SK-MEL-5 (cell line): ENCODE data around the gene SLC6A17. TPM values are rescaled to one million over a fixed set of nuclear protein-coding genes. Genes with fewer than 3 reads are reported as not detected.
A peak's percentile ranks its signal among the peaks of the same experiment; 100 is the strongest.

Experiments
- DNase-seq: peaks from one replicate; pipeline ENCODE4 v3.0.0-alpha.2; 2016; ENCODE audit warnings: low read depth, low spot score
- in situ Hi-C: cut with HindIII; loops from 2 replicates; pipeline ENCODE4 v1.10.0; 2016; ENCODE audit warnings: low sequenced_read_pairs, high pct_unique_total_duplicates, low pct_unique_long_range_greater_than_20kb
- total RNA-seq: library from RNA; depleted of rRNA; stranded (reverse); fragments of >200 nt; shearing (Covaris generic); gene quantifications from 2 replicates; pipeline ENCODE4 v1.2.3, GENCODE V29; 2014

SLC6A17 gene
- total RNA-seq, 1 experiment from 2014 or later: 5.7 TPM

DNA sequence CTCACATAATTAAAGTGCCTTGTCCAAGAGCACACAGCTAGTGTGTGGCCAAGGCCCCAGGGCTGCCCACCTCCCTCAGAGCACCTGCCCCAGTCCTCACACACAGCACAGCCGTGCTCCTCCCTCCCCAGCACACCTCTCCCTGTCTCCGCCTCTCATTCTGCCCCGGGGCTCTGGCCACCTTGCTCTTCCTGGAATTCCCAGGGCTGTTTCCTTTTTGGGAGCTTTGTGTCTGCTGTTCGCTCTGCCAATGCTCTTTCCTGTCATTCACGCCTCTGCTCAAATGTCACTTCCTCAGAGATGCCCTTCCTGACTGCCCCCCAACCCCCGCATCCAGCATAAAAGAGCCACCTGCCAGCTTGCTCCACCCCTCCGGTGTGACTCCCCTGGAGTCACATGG is 13.3 kb downstream of the SLC6A17 start:
- no peak for DNase-seq
- in situ Hi-C loops: no loop called here

DNA sequence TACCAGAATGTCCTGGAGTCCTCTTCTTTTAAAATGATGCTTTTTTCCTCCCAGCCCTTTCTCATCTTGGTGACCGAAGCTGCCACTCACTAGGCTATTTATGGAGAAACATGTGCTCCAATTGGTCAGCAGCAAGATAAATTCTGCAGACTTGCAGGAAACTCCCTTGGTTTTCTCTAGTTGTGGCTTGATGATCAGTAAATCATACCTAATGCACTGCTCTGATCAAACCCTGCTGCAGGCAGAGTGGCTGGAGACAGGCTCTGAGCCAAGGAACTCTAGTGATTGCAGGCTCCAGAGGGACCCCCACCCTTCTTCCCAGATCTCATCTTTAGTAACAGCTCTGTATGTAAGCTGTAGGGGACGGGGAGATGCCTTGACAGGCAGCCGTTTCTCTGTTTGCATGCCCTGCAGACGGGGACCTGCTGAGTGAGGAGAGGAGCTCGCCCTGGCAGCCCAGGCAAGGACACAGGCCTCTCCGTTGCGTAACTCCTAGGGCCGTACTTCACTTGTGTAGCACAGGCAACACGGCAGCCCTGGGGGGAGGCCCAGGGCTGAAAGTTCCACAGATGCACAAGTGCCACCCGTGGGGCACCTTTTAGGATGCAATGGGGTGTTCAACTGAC is 14.5 kb downstream of the SLC6A17 start:
- no peak for DNase-seq
- in situ Hi-C loops: no loop called here

DNA sequence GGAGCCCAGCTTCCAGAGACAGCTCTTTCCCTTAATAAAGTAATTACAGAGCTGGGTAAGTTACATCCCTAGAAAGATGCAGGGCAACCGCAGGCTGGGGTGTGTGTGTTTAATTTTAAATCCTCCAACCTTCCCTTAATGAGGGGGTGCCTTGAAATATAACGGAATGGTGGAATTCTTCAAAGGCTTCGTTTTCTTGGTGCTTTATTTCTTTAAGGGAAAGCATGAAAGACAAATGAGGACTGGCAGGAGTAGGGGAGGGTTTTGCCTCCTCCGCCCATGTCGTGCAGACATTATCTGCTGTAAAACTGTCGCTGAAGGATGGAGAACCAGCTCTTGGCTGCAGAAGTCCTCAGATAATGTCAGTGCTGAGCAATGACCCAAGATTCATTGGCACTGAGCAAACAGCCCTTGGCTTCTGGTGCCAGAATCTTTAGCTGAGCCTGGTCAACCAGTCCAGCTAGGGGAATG is 15.5 kb downstream of the SLC6A17 start:
- DNase-seq: no peak
- in situ Hi-C loops: no loop called here

DNA sequence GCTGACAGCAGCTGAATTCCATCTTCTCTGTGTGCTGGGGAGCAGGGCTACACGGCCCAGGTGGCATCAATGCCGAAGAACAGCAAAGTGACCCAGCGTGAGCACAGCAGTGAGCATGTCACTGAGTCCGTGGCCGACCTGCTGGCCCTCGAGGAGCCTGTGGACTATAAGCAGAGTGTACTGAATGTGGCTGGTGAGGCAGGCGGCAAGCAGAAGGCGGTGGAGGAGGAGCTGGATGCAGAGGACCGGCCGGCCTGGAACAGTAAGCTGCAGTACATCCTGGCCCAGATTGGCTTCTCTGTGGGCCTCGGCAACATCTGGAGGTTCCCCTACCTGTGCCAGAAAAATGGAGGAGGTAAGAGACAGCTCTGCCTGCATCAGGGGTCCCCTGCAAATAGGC is 16.6 kb downstream of the SLC6A17 start:
- in situ Hi-C loops: no loop called here
- DNase-seq: no peak

DNA sequence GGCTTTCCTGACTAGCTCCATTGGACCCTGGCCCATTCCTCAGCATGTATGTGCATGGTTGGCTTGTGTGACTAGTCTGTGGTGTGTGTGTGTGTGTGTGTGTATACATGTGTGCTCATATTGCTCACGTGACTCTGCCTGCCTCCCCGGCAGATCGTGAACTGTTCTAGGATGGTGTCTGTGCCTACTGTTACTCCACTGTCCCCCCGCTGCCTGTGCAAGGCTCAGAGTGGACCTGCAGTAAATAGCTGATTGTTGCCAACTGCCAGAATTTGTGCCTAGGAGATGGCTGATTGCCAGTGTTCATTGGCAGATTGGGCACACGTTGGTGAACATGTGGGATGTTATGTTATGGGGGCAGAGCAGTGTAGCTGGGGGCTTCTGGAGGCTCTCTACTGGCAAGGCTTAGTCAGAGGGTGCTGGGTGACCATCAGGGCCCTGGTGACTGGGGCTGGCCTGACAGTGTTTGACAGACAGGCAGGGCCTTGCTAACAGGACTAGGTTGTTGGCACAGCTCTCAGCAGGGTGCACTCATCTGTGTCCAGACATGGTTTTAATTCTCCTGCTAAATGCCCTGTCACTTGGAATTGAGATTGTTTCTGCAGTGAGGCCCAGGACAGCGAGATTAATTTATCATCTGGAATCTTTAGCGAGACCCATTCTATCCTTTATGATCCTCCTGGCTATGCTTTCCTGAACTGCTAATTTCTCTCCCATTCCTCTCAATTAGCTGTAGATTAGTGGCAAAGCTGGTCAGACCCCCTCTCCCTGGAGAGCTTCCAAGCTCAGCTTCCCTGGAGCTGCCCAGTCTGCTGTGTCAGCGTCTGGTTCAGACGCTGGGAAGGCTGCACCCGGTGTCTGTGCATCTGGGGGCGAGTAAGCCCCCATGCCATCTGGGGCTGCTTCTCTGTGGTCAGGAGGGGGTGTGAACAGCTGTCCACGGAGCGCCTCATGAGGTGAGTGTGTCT is 20.8 kb downstream of the SLC6A17 start:
- no peak for DNase-seq
- in situ Hi-C loops: no loop called here

DNA sequence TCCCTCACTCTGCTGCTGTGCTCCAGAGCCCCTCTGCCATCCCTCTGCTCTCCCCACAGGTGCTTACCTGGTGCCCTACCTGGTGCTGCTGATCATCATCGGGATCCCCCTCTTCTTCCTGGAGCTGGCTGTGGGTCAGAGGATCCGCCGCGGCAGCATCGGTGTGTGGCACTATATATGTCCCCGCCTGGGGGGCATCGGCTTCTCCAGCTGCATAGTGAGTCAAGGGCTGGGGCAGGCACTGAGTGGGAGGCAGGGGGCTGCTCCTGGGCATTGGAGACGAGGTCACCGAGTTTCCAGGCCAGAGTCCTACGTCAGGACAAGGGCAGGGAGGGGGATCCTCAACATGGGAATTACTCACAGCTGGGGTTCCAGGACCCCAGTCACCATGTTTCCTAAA is 21.7 kb downstream of the SLC6A17 start:
- no peak for DNase-seq
- in situ Hi-C loops: no loop called here

DNA sequence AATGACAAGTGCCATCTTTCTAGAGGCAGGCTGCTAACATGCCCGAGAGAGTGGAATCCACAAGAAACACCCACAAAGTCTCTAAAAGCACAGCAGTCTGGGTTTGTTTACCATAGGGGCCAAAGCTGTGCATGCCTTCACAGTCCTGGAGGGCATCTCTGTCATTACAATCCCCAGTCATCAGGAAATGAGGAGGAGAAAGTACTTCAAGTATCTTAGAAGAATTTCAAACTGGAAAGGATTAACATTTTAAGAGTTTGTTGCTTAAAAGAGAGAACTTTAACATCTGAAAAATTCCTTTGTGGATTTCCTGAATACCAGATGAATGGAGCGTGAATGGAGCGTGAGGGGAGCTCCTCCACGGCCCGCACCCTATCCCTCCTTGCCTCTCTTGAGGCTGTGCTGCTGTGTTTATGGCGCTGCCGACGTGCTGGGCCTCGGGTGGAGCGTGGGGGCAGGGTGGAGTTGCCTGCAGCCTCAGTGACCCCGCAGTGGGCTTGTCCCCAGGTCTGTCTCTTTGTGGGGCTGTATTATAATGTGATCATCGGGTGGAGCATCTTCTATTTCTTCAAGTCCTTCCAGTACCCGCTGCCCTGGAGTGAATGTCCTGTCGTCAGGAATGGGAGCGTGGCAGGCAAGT is 23.3 kb downstream of the SLC6A17 start:
- DNase-seq: no peak
- in situ Hi-C loops: no loop called here

DNA sequence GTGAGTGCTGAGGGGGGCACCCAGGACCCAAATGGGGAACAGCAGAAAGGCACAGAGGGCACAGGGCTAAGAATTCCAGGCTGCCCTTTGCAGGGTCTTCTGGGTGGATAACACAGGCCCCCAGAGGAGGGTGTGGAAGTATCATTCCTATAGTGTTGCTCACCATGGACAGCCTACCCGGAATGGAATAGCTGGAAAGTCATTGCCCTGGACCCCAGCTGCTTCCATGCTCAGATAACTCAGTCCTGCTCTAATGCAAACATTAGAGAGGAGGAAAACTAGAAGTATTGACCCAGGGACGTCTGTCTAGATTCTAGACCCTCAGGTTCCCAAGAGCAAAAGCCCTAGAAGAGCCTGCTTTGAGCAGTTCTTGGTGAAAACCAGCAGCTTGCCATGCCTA is 24.7 kb downstream of the SLC6A17 start:
- DNase-seq: no peak
- in situ Hi-C loops: no loop called here

DNA sequence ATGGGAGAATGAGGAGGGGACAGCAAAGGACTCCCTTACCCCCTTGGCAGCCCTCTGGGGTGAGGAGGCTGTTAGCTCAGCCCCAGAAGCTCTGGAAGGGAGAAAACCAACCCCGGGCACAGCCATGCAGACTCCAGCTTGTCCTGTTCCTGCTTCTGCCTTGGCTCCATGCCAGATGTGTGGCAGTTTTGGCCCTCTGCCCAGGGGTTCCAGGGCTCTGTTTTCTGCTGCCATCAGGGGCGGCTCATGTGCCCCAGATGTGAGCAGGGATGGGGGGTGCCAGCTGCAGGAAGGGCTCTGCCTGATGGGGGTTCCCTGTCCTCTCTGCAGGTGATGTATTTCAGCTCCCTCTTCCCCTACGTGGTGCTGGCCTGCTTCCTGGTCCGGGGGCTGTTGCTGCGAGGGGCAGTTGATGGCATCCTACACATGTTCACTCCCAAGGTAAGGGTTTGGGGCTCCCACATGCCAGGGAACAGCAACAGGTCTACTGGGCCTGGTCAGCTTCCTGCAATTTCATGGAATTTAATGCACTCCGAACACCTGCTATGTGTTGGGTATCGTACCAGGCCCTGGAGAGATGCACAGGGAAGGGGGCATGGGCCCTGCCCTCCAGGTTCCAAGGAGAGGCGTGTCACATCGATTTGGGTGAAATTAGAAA is 26.1 kb downstream of the SLC6A17 start:
- no peak for DNase-seq
- in situ Hi-C loops: no loop called here

DNA sequence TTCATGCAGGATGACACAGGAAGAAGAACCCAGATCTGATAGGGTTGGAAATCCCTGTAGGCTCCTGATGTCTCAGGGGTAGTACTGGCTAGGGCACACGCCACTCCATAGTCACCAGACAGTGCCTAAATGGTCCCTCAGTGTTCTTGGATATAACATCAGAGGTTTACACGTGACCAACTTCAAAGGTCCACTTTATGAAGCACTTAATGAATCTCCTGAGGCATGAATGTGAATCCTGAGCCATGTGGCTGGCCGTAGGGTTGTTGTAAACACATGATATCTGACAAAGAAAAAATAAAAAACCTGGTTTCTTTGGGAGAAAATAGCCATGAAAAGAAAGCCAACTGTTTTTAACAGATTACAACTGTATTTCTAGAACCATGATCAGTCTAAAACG is 27.5 kb downstream of the SLC6A17 start:
- DNase-seq: peak; percentile 80

DNA sequence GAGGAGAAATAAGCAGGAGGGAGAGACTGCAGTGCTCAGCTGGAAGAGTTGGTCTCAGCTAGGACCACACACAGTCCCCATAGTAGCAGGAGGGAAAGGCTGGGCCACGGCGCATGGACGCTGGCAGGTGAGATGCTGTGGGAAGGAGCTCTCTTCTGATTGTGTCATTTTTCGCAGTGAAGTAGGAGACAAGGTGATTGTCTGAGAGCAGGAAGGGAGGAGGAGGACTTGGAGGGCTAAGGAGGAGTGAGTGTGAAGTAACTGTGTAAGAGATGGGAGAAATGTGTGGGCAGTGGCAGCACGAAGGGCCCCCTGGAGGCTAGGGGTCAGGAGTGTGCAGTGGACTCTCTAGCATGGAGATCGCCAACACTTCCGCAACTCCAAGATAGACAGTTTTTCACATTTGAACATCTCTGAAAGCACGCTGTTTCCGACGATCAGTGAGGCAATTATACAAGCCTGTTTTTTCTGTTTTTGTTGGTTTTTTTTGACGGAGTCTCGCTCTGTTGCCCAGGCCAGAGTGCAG is 33.4 kb downstream of the SLC6A17 start:
- DNase-seq: no peak
- in situ Hi-C loops: no loop called here

More for the DNA sequence above, 27.5 kb downstream of the SLC6A17 start:
- in situ Hi-C loops: no loop called here

DNA sequence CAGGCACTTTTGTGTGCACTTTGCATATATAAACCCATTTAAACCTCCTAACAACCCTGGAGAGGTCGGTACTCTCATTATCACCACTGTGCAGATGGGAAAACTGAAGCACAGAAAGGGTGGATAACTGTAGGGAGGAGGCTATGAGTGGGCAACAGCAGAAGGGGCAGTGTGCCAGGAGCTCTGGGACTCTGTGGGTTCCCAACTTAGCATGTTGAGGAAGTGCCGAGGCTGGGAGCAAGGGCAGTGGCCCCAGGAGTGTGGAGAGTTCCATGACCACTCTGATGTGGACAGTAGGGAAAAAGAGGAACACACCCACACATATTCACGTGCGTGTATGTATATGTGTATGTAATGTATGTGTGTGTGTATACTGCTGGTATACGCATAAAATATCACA is 34.2 kb downstream of the SLC6A17 start:
- DNase-seq: no peak
- in situ Hi-C loops: no loop called here

DNA sequence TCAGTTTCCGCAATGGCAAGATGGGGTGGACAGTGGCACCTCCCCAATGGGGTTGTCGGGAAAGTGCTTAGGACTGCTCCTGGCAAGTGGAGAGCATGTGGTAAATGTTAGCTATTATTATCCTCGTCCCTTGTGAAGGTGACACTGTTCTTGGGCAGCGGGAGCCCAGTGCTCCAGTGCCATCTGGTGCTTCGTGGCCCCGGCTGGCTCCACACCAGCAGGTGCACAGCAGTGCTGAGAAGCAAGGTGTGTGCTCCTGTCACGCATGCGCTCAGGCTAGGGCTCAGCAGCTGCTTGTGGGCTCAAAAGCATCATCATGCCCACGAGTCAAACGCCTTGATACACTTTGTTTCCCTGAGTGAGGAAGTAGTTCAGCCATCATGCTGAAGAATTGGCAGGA is 34.9 kb downstream of the SLC6A17 start:
- in situ Hi-C loops: no loop called here

DNA sequence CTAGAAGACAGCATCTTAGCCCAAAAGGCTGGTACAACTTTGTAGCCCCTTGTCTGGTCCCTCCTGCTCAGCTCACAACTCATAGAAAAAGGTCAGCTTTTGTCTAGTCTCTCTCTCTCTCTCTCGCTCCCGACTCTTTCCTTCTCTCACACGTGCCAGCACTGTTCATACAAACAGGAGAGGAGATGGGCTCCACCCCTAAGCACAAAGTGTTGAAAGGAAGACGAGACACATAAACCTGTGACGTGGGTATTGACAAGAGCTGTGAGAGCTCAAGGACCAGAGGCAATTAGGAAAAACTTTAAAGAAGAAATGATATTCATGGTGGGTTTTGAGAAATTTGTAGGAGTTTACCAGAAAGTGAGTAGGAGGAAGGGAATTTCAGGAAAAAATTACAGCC is 36.3 kb downstream of the SLC6A17 start:
- no peak for DNase-seq
- in situ Hi-C loops: no loop called here

More for the DNA sequence above, 34.9 kb downstream of the SLC6A17 start:
- DNase-seq: no peak

DNA sequence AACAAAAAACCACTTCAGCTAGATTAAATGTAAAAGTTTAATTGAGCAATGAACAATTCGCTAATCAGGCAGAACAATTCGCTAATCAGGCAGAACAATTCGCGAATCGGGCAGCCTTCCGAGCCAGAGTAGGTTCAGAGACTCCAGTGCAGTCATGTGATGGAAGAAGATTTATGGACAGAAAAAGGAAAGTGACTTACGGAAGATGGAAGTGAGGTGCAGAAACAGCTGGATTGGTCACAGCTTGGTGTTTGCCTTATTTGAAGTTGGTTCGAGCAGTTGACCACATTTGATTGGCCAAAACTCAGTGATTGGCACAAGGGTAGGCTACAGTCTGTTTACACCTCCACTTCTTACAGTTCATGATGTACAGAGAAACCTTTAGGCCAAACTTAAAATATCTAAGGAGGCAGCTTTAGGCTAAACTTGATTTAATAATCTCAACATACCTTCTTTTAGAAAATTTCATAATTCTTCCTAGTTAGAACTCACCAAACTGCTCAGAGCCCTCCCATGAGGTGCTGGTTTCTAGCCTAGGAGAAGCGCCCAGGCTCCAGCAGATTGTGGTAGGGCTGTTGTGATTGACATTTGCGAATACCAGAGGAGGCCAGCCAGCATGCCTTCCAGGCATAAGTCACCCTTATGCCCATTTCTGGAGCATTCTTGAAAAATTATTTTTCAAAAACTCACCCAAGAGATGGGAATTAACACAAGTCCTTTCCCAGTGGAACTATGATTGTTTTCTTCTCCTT is 37.0 kb downstream of the SLC6A17 start:
- peak; percentile 60 for DNase-seq
- in situ Hi-C loops: no loop called here

DNA sequence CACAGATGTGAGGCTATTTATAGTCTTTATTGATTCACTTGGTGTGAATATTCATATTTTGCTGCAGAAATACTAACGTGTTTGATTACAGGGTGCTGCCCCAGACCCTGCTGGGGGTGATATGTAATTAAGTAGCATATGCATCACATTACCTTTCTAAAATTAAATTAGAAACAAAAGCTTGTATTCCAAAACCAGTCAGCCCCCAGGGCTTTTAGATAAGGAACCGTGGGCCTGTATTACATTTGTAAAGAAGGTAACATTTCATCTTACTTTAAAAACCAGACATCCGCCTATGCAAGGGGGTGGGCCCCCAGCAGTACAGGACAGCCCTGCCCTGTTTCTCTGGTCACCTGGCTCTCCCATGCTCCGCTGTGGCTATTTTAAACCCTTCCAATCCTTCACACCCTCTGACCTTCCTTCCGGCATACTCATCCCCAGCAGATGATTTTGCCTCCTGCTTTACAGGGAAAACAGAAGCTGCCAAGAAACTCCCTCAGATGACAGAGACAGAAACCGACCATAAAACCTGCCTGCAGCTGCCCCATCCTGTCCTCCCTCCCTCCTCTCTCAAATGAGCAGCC is 37.8 kb downstream of the SLC6A17 start:
- peak; percentile 90 for DNase-seq
- in situ Hi-C loops: no loop called here

DNA sequence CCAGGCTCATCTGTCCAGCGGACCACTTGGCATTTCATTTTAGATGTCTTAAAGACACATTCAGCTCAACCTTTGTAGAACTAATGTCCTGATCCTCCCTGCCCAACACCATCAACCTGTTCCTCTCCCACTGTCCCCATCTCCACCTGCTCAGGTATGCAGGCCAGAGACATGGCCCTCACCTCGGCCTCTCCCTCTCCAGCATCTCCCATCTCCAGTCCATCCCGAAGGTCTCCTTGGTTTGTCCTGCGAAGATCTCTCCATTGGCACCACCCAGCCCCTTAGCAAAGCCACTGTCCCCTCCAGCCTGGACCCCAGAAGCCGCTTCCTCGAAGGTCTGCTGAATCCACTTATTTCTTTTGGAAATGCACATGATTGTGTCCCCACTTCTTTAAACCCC is 38.9 kb downstream of the SLC6A17 start:
- no peak for DNase-seq
- in situ Hi-C loops: no loop called here
